Measurements from ENCODE around the gene ADAMTS14.

DNA sequence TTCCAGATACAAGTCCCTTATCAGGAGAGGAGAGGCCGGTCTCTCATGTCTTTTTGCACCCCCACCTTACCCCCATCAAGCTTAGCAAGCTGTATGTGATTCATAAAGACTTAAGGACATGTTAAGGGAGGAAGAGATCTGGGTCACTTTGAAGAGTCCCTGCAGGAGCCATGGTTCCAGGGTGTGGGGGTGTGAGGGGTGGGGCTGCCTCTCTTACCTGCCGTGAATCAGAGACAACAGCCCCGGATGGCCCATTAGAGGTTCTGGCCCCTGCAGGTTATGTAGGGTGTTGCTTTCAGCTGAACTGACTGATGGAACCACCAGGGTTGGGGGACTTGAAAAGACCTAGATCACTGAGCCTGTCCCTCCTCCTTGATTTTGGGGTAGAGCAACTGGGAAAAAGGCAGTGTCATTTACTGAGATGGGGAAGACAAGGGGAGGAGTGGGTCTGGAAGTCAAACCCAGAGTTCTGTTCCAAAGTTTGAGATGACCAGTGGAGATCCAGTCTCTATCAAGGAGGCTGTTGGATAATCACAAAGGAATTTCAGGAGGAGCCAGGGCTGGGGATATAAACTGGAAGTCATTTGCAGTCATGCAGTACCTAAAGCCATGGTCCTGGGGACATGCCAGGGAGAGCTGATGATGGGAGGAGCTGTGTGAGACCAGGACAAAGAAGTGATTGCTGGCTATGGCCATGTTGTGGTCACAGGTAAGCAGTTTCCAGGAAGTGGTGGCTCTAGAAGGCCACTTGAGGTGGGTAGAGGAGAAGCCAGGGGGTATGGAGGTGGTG, 23.1 kb downstream of the ADAMTS14 start:
- TF ChIP-seq POLR2AphosphoS5 (IDR thresholded peaks at IDR 0.05) (no peak), EP300 (IDR thresholded peaks at IDR 0.05) (no peak), POLR2A (IDR thresholded peaks at IDR 0.05) (no peak)
- TF ChIP-seq, protein P1, sequence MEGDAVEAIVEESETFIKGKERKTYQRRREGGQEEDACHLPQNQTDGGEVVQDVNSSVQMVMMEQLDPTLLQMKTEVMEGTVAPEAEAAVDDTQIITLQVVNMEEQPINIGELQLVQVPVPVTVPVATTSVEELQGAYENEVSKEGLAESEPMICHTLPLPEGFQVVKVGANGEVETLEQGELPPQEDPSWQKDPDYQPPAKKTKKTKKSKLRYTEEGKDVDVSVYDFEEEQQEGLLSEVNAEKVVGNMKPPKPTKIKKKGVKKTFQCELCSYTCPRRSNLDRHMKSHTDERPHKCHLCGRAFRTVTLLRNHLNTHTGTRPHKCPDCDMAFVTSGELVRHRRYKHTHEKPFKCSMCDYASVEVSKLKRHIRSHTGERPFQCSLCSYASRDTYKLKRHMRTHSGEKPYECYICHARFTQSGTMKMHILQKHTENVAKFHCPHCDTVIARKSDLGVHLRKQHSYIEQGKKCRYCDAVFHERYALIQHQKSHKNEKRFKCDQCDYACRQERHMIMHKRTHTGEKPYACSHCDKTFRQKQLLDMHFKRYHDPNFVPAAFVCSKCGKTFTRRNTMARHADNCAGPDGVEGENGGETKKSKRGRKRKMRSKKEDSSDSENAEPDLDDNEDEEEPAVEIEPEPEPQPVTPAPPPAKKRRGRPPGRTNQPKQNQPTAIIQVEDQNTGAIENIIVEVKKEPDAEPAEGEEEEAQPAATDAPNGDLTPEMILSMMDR (IDR thresholded peaks at IDR 0.05): no peak
